HEK293T (cell line): Measurements from ENCODE around the gene ITGAX.

ENCODE experiments used
- BHLHE40 ChIP-seq: fragments of 450-650 bp; IDR thresholded peaks from 2 replicates; pipeline ENCODE4 v1.6.1; 2016; ENCODE audit warnings: mild to moderate bottlenecking, moderate library complexity, borderline replicate concordance
- ELF4 ChIP-seq: fragments of 450-650 bp; IDR thresholded peaks from 2 replicates; pipeline ENCODE4 v1.6.1; 2017; ENCODE audit warnings: antibody characterized with exemption
- FOXA1 ChIP-seq: fragments of 450-650 bp; IDR thresholded peaks from 2 replicates; pipeline ENCODE4 v1.6.1; 2016; ENCODE audit warnings: mild to moderate bottlenecking
- FOXK2 ChIP-seq: fragments of 450-650 bp; IDR thresholded peaks from 2 replicates; pipeline ENCODE4 v1.6.1; 2016; ENCODE audit warnings: mild to moderate bottlenecking
- FOXM1 ChIP-seq: fragments of 450-650 bp; IDR thresholded peaks from 2 replicates; pipeline ENCODE4 v1.6.1; 2017; ENCODE audit warnings: mild to moderate bottlenecking, borderline replicate concordance
- LEF1 ChIP-seq: fragments of 450-650 bp; IDR thresholded peaks from 2 replicates; pipeline ENCODE4 v1.6.1; 2017; ENCODE audit warnings: mild to moderate bottlenecking, borderline replicate concordance
- TARDBP ChIP-seq: fragments of 450-650 bp; IDR thresholded peaks from 2 replicates; pipeline ENCODE4 v1.6.1; 2016
- TF ChIP-seq, protein P1 (sequence below): fragments of 450-650 bp; IDR thresholded peaks from 2 replicates; pipeline ENCODE4 v1.6.1; 2016

DNA sequence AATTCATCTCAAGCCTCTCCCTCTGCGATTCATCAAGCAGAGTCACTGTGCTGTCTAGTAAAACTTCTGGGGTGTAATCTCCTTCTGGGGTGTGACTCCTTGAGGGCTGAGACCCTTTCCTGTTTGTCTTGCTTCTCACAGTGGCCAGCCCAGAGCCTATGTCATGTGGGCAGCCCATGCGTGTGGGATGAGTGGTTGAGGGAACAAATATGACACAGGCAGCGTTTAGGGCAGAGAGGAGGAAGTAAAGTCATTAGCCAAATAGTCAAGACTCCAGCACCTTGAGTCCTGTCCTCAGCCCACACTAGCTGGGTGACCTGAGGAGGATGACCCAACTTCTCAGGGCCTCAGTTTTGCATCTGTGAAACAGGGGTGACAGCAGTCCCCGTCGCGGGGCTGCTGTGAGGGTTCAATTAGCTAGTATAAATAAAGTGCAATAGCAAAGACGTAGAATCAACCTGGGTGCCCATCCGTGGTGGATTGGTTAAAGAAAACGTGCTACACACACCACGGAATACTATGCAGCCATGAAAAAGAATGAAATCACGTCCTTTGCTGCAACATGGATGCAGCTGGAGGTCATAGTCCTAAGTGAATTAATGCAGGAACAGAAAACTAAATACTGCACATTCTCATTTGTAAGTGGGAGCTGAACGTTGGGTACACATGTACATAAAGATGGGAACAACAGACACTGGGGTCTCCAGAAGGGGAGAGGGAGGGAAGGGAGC lies 4.5 kb upstream of the ITGAX start:
- TF ChIP-seq BHLHE40 (no peak), FOXA1 (no peak), FOXK2 (no peak), LEF1 (no peak), TARDBP (no peak), ELF4 (no peak), FOXM1 (no peak)
- TF ChIP-seq, protein P1, sequence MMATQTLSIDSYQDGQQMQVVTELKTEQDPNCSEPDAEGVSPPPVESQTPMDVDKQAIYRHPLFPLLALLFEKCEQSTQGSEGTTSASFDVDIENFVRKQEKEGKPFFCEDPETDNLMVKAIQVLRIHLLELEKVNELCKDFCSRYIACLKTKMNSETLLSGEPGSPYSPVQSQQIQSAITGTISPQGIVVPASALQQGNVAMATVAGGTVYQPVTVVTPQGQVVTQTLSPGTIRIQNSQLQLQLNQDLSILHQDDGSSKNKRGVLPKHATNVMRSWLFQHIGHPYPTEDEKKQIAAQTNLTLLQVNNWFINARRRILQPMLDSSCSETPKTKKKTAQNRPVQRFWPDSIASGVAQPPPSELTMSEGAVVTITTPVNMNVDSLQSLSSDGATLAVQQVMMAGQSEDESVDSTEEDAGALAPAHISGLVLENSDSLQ, result no peak
